Spleen (tissue), 7 donors: ENCODE results near the gene GPR152.

Experiments used
- POLR2A ChIP-seq, 3 donors: fragments of 450-650 bp; IDR thresholded peaks; one replicate each; pipeline ENCODE4 v1.5.1; 2017; ENCODE audit warnings: antibody characterized with exemption in 3 of 3, mild to moderate bottlenecking in 1 of 3
- POLR2AphosphoS5 ChIP-seq, 3 donors: sonication (generic); formaldehyde crosslinking; IDR thresholded peaks; one replicate each; pipeline ENCODE4 v1.5.1; 2017; ENCODE audit warnings: antibody characterized with exemption in 3 of 3
- TF ChIP-seq, protein P1 (sequence below), 11 experiments: fragments of 200-600 bp in 7 of 11; fragments of 450-650 bp in 4 of 11; sonication (generic) in 4 of 11; IDR thresholded peaks in 8 of 11; conservative IDR thresholded peaks in 3 of 11; 1 replicate in 7 of 11; 2 replicates in 4 of 11; pipeline versions ENCODE4 v1.4.0 to v1.8.0; 2016 to 2021; ENCODE audit warnings: antibody characterized with exemption in 11 of 11, inconsistent platforms in 4 of 11, mild to moderate bottlenecking in 1 of 11
- donor health status: DM: no; HTN: no; CAD: no; lungs with moderate emphysema.
- donor health status: DM: no; HTN: no; CAD: no.
- donor health status: DM: no; HTN: no; CAD: no.

DNA sequence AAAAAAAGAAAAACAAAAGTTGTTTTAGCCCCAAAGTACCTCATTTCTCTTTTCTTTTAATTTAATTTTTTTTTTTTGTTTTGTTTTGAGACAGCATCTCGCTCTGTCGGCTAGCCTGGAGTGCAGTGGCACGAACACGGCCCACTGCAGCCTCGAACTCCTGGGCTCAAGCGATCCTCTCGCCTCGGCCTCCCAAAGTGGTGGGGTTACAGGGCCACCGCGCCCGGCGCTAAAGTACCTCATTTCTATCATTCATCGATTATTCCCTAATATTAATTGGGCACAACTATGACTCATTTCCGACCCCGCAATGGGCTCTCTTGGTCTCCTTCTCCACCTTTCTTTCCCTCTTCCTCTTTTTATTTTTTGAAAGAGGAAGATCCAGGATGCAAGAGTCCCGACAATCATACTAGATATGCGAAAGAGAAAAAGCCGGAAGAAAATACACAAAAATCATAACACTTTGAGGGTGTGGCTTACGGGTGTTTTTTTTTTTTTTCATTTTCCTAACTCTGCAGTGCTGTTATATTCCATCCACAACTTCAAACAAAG, 29.8 kb upstream of the GPR152 start:
- no peak for TF ChIP-seq POLR2A (IDR thresholded peaks at IDR 0.05)
- TF ChIP-seq, protein P1, sequence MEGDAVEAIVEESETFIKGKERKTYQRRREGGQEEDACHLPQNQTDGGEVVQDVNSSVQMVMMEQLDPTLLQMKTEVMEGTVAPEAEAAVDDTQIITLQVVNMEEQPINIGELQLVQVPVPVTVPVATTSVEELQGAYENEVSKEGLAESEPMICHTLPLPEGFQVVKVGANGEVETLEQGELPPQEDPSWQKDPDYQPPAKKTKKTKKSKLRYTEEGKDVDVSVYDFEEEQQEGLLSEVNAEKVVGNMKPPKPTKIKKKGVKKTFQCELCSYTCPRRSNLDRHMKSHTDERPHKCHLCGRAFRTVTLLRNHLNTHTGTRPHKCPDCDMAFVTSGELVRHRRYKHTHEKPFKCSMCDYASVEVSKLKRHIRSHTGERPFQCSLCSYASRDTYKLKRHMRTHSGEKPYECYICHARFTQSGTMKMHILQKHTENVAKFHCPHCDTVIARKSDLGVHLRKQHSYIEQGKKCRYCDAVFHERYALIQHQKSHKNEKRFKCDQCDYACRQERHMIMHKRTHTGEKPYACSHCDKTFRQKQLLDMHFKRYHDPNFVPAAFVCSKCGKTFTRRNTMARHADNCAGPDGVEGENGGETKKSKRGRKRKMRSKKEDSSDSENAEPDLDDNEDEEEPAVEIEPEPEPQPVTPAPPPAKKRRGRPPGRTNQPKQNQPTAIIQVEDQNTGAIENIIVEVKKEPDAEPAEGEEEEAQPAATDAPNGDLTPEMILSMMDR (IDR thresholded peaks at IDR 0.05 in 8 of 11, conservative IDR thresholded peaks at IDR 0.05 in 3 of 11), result no peak
- no peak for TF ChIP-seq POLR2AphosphoS5 (IDR thresholded peaks at IDR 0.05)
